Endothelial cell (in vitro differentiated cells): Measurements from ENCODE around the gene NDUFB5. TPM values are rescaled to one million over a fixed set of nuclear protein-coding genes. Genes with fewer than 3 reads are reported as not detected.

Experiments
- DNase-seq: peaks from one replicate; pipeline ENCODE4 v3.0.0; 2021; ENCODE audit warnings: low spot score
- H3K27ac Mint-ChIP-seq: one replicate; pipeline ENCODE4 v1.8.0; 2021; ENCODE audit warnings: mixed read lengths, inconsistent platforms; ENCODE audit not compliant: unreplicated experiment
- H3K27me3 Mint-ChIP-seq: one replicate; pipeline ENCODE4 v1.8.0; 2021; ENCODE audit warnings: mild to moderate bottlenecking, moderate library complexity, mixed read lengths, inconsistent platforms; ENCODE audit not compliant: unreplicated experiment
- H3K36me3 Mint-ChIP-seq: one replicate; pipeline ENCODE4 v1.8.0; 2021; ENCODE audit warnings: mild to moderate bottlenecking, low read depth, mixed read lengths, inconsistent platforms; ENCODE audit not compliant: unreplicated experiment
- H3K4me1 Mint-ChIP-seq: one replicate; pipeline ENCODE4 v1.8.0; 2021; ENCODE audit warnings: mild to moderate bottlenecking, mixed read lengths, inconsistent platforms; ENCODE audit not compliant: unreplicated experiment
- H3K4me3 Mint-ChIP-seq: one replicate; pipeline ENCODE4 v1.8.0; 2021; ENCODE audit warnings: mild to moderate bottlenecking, mixed read lengths, inconsistent platforms; ENCODE audit not compliant: unreplicated experiment
- H3K9me3 Mint-ChIP-seq: one replicate; pipeline ENCODE4 v1.8.0; 2021; ENCODE audit warnings: mixed read lengths, inconsistent platforms; ENCODE audit not compliant: unreplicated experiment
- total RNA-seq: library from RNA; stranded (reverse); fragmentation: NEBNext Ultra II Directional; extraction: Animal tissue kit (Norgen Biotek cat#: 25700); gene quantifications from one replicate; pipeline ENCODE4 v1.2.1, GENCODE V29; 2021; ENCODE audit not compliant: unreplicated experiment
- TF ChIP-seq, protein P1 (sequence below): fragments of 200-600 bp; sonication (generic); IDR thresholded peaks from one replicate; pipeline ENCODE4 v1.5.0; 2021; ENCODE audit warnings: antibody characterized with exemption; ENCODE audit not compliant: unreplicated experiment

Gene NDUFB5
- total RNA-seq, 1 donor from 2014 or later: 83.9 TPM

DNA sequence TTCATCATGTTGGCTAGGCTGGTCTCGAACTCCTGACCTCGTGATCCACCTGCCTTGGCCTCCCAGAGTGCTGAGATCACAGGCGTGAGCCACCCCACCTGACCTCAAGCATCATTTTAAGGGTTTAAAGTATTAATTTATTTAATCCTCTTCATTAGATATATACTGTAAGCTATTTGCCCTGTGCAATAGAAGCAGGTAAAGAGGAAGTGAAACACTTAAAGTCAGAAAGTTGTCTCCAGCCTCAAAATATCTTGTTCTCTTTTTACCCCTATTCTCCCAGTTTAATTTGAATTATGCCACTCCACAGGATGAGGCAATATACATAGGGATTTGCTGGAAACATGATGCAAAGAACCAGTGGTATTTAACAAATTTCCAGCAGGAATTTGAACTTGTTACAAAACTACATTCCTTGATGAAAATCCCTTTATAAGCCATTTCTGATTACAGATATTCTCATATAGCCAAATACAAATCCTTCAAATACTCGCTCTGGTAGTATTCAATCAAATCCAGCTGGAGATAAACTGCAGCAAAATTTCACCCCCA lies 2.0 kb downstream of the NDUFB5 start:
- no peak for DNase-seq
- peak overlapping the region; percentile 12 for H3K4me3 Mint-ChIP-seq
- TF ChIP-seq, protein P1, sequence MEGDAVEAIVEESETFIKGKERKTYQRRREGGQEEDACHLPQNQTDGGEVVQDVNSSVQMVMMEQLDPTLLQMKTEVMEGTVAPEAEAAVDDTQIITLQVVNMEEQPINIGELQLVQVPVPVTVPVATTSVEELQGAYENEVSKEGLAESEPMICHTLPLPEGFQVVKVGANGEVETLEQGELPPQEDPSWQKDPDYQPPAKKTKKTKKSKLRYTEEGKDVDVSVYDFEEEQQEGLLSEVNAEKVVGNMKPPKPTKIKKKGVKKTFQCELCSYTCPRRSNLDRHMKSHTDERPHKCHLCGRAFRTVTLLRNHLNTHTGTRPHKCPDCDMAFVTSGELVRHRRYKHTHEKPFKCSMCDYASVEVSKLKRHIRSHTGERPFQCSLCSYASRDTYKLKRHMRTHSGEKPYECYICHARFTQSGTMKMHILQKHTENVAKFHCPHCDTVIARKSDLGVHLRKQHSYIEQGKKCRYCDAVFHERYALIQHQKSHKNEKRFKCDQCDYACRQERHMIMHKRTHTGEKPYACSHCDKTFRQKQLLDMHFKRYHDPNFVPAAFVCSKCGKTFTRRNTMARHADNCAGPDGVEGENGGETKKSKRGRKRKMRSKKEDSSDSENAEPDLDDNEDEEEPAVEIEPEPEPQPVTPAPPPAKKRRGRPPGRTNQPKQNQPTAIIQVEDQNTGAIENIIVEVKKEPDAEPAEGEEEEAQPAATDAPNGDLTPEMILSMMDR: no peak
- H3K36me3 Mint-ChIP-seq: peaks cover 8% of the 10 kb centered on the region
- no peaks in the 10 kb centered on the region for H3K9me3 Mint-ChIP-seq
- peaks cover 10% of the 10 kb centered on the region for H3K27me3 Mint-ChIP-seq
- peaks cover 19% of the 10 kb centered on the region for H3K4me1 Mint-ChIP-seq
- no peak overlapping the region for H3K27ac Mint-ChIP-seq

DNA sequence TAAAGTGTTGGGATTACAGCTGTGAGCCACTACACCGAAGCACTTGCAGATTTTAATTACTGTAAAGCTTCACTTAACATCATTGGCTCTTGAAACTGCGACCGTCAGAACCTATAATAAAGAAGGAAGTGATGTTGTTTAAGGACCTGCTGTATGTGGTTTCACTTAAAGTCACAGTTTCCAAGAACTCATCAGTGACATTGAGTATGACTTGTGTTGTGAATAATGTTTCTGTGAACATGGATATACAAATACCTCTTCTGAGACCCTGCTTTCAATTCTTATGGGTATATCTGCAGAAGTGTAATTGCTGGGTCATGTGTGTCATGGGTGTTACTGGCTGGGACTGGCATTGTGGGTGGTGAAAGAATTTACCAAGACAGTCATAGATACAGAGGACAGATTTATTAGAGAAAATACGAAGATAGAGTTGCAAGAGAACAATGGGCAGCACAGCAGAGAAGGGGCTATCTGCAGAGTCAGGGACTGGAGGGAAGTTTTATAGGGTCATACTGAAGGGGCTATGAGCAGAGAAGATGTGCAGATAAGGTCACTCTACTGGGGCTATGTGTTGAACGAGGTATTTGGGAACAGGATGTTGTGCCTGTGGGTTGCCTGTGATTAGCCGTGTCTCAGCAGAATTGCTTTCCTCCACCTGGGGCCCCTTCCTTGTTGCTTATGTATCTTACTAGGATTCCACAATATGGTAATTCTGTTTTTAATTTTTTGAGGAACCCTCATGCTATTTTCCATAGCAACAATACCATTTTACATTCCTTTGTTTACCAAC lies 4.5 kb downstream of the NDUFB5 start:
- H3K27ac Mint-ChIP-seq: peak overlapping the region; percentile 3
- H3K27me3 Mint-ChIP-seq: peaks cover 10% of the 10 kb centered on the region
- TF ChIP-seq, protein P1: no peak
- no peak overlapping the region for H3K4me3 Mint-ChIP-seq
- H3K4me1 Mint-ChIP-seq: peaks cover 18% of the 10 kb centered on the region
- H3K9me3 Mint-ChIP-seq: no peaks in the 10 kb centered on the region
- peaks cover 8% of the 10 kb centered on the region for H3K36me3 Mint-ChIP-seq
- DNase-seq: no peak

DNA sequence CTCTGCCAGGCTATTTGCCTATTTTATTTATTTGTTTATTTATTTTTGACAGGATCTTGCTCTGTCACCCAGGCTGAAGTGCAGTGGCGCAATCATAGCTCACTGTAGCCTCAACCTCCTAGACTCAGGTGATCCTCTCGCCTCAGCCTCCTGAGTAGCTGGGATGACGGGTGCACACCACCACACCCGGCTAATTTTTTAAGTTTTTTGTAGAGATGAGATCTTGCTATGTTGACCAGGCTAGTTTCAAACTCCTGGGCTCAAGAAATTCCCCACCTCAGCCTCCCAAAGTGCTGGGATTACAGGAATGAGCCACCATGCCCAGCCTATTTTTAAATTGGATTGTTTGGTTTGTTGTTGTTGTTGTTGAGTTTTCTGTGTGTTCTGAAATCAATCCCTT lies 5.5 kb downstream of the NDUFB5 start:
- Mint-ChIP-seq H3K4me1 (peaks cover 10% of the 10 kb centered on the region), H3K27me3 (peaks cover 3% of the 10 kb centered on the region), H3K9me3 (no peaks in the 10 kb centered on the region), H3K4me3 (no peak overlapping the region), H3K36me3 (peaks cover 4% of the 10 kb centered on the region), H3K27ac (no peak overlapping the region)
- no peak for DNase-seq
- TF ChIP-seq, protein P1: no peak

DNA sequence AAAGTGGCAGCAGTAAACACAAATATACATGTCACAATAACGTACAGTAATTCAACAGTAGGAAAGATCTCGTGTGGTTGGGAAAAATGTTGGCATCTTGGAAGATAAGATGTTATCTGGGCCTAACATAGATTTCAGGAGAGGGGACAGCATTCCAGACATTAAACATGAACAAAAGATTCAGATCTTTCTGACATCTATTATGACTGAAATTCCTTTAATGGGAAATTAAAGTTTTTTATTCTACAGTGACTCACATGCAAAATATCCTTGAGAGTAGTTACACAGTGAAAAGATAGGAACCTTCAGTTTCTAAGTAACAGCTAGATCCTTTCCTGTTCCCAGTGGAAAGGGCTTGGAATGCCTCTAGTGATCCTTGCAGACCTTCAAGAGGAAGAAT lies 9.2 kb downstream of the NDUFB5 start:
- TF ChIP-seq, protein P1: no peak
- Mint-ChIP-seq H3K36me3 (peaks cover 11% of the 10 kb centered on the region), H3K27me3 (no peaks in the 10 kb centered on the region), H3K9me3 (no peaks in the 10 kb centered on the region), H3K4me1 (peaks cover 8% of the 10 kb centered on the region), H3K4me3 (no peak overlapping the region), H3K27ac (no peak overlapping the region)
- no peak for DNase-seq
